ENCODE results near the gene OSBPL5. TPM values are rescaled to one million over a fixed set of nuclear protein-coding genes. Genes with fewer than 3 reads are reported as not detected.
A peak's percentile ranks its signal among the peaks of the same experiment; 100 is the strongest.

The OSBPL5 gene
- total RNA-seq, 1 experiment from 2014 or later: 16.1 TPM

- Histone ChIP-seq H3K4ac (ENCODE audit: low read depth, low read length) (no peak overlapping the region), H3K79me2 (ENCODE audit: insufficient read depth, low read length) (no peaks in the 10 kb centered on the region), H2BK12ac (ENCODE audit: insufficient read length, low read depth, low read length) (no peak overlapping the region), H3K4me2 (ENCODE audit: insufficient read depth, insufficient read length, low read length) (peak overlapping the region; percentile 53), H3K14ac (ENCODE audit: insufficient read depth, low read length) (no peak overlapping the region), H3K56ac (ENCODE audit: insufficient read length, low read depth, low read length) (no peak overlapping the region), H3K23ac (ENCODE audit: insufficient read length, low read depth, low read length) (no peak overlapping the region), H2AFZ (ENCODE audit: low read length) (no peak overlapping the region), H3K9ac (ENCODE audit: extremely low read depth, insufficient read length, low read length) (no peak overlapping the region), H3K79me1 (ENCODE audit: insufficient read depth, low read depth, low read length, poor library complexity, severe bottlenecking) (no peaks in the 10 kb centered on the region), H4K91ac (ENCODE audit: insufficient read length, low read depth, low read length) (no peak overlapping the region), H3K18ac (ENCODE audit: insufficient read length, low read depth, low read length) (no peak overlapping the region), H2AK5ac (ENCODE audit: insufficient read length, low read length) (no peak overlapping the region), H4K8ac (replicated peaks; ENCODE audit: insufficient read length, low read depth, low read length) (no peak overlapping the region), H4K20me1 (ENCODE audit: control insufficient read depth, insufficient read depth, insufficient read length) (peaks cover 2% of the 10 kb centered on the region), H2BK15ac (ENCODE audit: low read depth, low read length) (no peak overlapping the region), H3T11ph (ENCODE audit: low read length) (no peak overlapping the region), H2BK20ac (ENCODE audit: low read depth, low read length, poor library complexity, severe bottlenecking) (no peak overlapping the region), H2BK5ac (ENCODE audit: insufficient read length, low read length) (no peak overlapping the region), H3K9me3 (ENCODE audit: control insufficient read depth, low read depth, low read length) (no peaks in the 10 kb centered on the region), H3K23me2 (ENCODE audit: insufficient read length, low read depth, low read length, poor library complexity, severe bottlenecking) (peaks cover 9% of the 10 kb centered on the region), H2BK120ac (ENCODE audit: low read depth, low read length, poor library complexity, severe bottlenecking) (no peak overlapping the region), H3K4me1 (ENCODE audit: insufficient read depth, low read length) (no peaks in the 10 kb centered on the region), H3K27ac (ENCODE audit: insufficient read length, low read depth, low read length) (no peak overlapping the region), H4K5ac (ENCODE audit: insufficient read length, low read depth, low read length) (no peak overlapping the region), H3K27me3 (ENCODE audit: insufficient read depth, low read length) (peaks cover 9% of the 10 kb centered on the region; the same call in 1 of the 2 replicates)
- no peak for DNase-seq
- H3K4me1 Mint-ChIP-seq: peaks cover 8 to 9% of the 10 kb centered on the region in 2 experiments
- WGBS (ENCODE audit: extremely low coverage, insufficient read length, low lambda C conversion rate): no CpG with 5 or more reads among the region's 17 CpGs
- peak overlapping the region; percentile 49 to 73 for H3K4me3 Mint-ChIP-seq
- no peaks in the 10 kb centered on the region for H3K36me3 Mint-ChIP-seq (ENCODE audit: insufficient read depth in 1 of 3, low read depth in 3 of 3)
- TF ChIP-seq CTCF (conservative IDR thresholded peaks at IDR 0.05): no peak
- H3K27me3 Mint-ChIP-seq (ENCODE audit: low read depth): peaks cover 57% of the 10 kb centered on the region
- H3K9me3 Mint-ChIP-seq: no peaks in the 10 kb centered on the region
- H3K27ac Mint-ChIP-seq: no peak overlapping the region
Observed at GRCh38 chr11:3202759-3203158, 37.6 kb upstream of the OSBPL5 start.
